GM18505 (cell line): ENCODE measurements around the gene BCL10.
A peak's percentile ranks its signal among the peaks of the same experiment; 100 is the strongest.

ENCODE experiments used
- ATAC-seq: cut with Tn5 transposase; IDR thresholded peaks from one replicate; pipeline ENCODE4 v1.9.1; 2021; ENCODE audit not compliant: unreplicated experiment
- POLR2A ChIP-seq: IDR thresholded peaks from 4 replicates; pipeline ENCODE4 v1.6.1; 2011; ENCODE audit warnings: borderline replicate concordance; ENCODE audit not compliant: insufficient read depth, insufficient read length; ENCODE audit errors: extremely low read depth

BCL10 gene

GRCh38 chr1:85308833-85309350 lies 32.5 kb upstream of the BCL10 start:
- no peak for TF ChIP-seq POLR2A
- ATAC-seq: no peak

GRCh38 chr1:85307987-85308832 lies 31.8 kb upstream of the BCL10 start:
- ATAC-seq: peak; percentile 95
- TF ChIP-seq POLR2A: no peak

GRCh38 chr1:85306236-85306635 lies 29.8 kb upstream of the BCL10 start:
- ATAC-seq: no peak
- no peak for TF ChIP-seq POLR2A

GRCh38 chr1:85303440-85304162 lies 27.2 kb upstream of the BCL10 start:
- TF ChIP-seq POLR2A: no peak
- no peak for ATAC-seq

- ATAC-seq: no peak
- TF ChIP-seq POLR2A: no peak
Observed at GRCh38 chr1:85300140-85300539, 23.7 kb upstream of the BCL10 start.

GRCh38 chr1:85297855-85298629 lies 21.6 kb upstream of the BCL10 start:
- peak; percentile 89 for ATAC-seq
- no peak for TF ChIP-seq POLR2A

- TF ChIP-seq POLR2A: no peak
- no peak for ATAC-seq
Observed at GRCh38 chr1:85297538-85297854, 21.1 kb upstream of the BCL10 start.

- no peak for ATAC-seq
- TF ChIP-seq POLR2A: no peak
Observed at GRCh38 chr1:85296980-85297379, 20.5 kb upstream of the BCL10 start.

GRCh38 chr1:85295654-85296053 lies 19.2 kb upstream of the BCL10 start:
- TF ChIP-seq POLR2A: no peak
- ATAC-seq: no peak

- no peak for TF ChIP-seq POLR2A
- ATAC-seq: no peak
Observed at GRCh38 chr1:85295006-85295431, 18.6 kb upstream of the BCL10 start.

- no peak for TF ChIP-seq POLR2A
- ATAC-seq: no peak
Observed at GRCh38 chr1:85290826-85291225, 14.4 kb upstream of the BCL10 start.

- no peak for TF ChIP-seq POLR2A
- ATAC-seq: no peak
Observed at GRCh38 chr1:85289848-85290335, 13.5 kb upstream of the BCL10 start.

- no peak for TF ChIP-seq POLR2A
- ATAC-seq: no peak
Observed at GRCh38 chr1:85289207-85289847, 12.9 kb upstream of the BCL10 start.

- TF ChIP-seq POLR2A: no peak
- no peak for ATAC-seq
Observed at GRCh38 chr1:85284202-85284601, 7.8 kb upstream of the BCL10 start.
